Measurements from ENCODE around the gene CCDC83. TPM values are rescaled to one million over a fixed set of nuclear protein-coding genes. Genes with fewer than 3 reads are reported as not detected.

The CCDC83 gene
- polyA plus RNA-seq, 3 donors: not detected

DNA sequence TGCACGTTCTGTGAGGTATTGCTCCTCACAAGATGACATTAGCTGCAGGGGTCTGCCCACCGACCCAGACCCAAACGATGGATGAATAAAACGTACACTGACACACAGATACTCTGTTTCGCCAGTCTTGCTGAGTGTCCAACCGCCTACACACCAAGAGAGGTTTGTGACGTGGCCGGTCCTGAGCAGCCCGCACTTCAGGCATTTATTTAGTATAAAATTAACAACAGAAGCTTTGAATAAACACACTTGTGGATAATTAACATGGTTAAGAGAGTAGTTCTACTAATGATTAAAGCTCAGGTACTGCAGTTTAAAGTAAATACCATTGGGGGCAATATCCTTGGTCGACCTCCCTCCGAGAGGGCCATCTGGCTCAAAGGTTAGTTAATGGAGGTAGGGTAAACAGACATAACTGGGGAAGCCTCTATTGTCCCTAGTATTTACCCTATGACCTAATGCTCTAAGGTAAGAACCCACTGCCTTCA, 75.7 kb downstream of the CCDC83 start:
- Mint-ChIP-seq H3K4me3 (no peak overlapping the region), H3K36me3 (peaks cover 0 to 2% of the 10 kb centered on the region in 2 donors), H3K4me1 (peaks cover 15% of the 10 kb centered on the region), H3K27ac (no peak overlapping the region), H3K9me3 (peaks cover 10 to 25% (median 18%) of the 10 kb centered on the region in 7 donors), H3K27me3 (ENCODE audit: low read depth in 3 of 3) (peaks cover 5 to 17% (median 9%) of the 10 kb centered on the region in 3 donors)
- Histone ChIP-seq H3K4me3 (replicated peaks in 1 of 3; ENCODE audit: low read depth in 2 of 3, low read length in 3 of 3) (no peak overlapping the region), H3K9me3 (replicated peaks in 1 of 2; ENCODE audit: control insufficient read depth in 1 of 2, insufficient read depth in 1 of 2, low read length in 2 of 2) (peaks cover 11 to 13% of the 10 kb centered on the region in 2 donors), H3K4me2 (replicated peaks; ENCODE audit: extremely low read depth, low read length, poor library complexity, severe bottlenecking) (no peak overlapping the region), H3K27ac (ENCODE audit: low read depth in 1 of 2, low read length in 2 of 2) (no peak overlapping the region), H3K27me3 (ENCODE audit: control insufficient read depth in 2 of 2, insufficient read depth in 2 of 2, low read length in 2 of 2) (peaks cover 0 to 8% of the 10 kb centered on the region in 2 donors), H3K79me2 (ENCODE audit: insufficient read depth, low read length) (no peaks in the 10 kb centered on the region), H2AFZ (ENCODE audit: insufficient read depth, low read depth, low read length, poor library complexity, severe bottlenecking) (no peak overlapping the region), H3K9ac (ENCODE audit: insufficient read depth, low read length, poor library complexity, severe bottlenecking) (no peak overlapping the region), H3K4me1 (ENCODE audit: control insufficient read depth in 1 of 2, insufficient read depth in 2 of 2, low read length in 2 of 2) (peaks cover 0 to 6% of the 10 kb centered on the region in 2 donors), H3K36me3 (replicated peaks in 1 of 2; ENCODE audit: control insufficient read depth in 1 of 2, insufficient read depth in 2 of 2, low read length in 2 of 2) (no peaks in the 10 kb centered on the region), H4K20me1 (ENCODE audit: insufficient read depth, low read length) (no peaks in the 10 kb centered on the region)
- no peak for DNase-seq
- intact Hi-C loops (cut with micrococcal nuclease): no loop called here
- 96% methylated on average over 5 of the region's 11 CpGs for WGBS (ENCODE audit: insufficient coverage)
- no peak for TF ChIP-seq CTCF (IDR thresholded peaks at IDR 0.05)

- no peaks in the 10 kb centered on the region for H3K79me2 ChIP-seq (ENCODE audit: insufficient read depth, low read length)
- DNase-seq: no peak
- H3K36me3 ChIP-seq (replicated peaks in 1 of 2; ENCODE audit: control insufficient read depth in 1 of 2, insufficient read depth in 2 of 2, low read length in 2 of 2): no peaks in the 10 kb centered on the region
- Mint-ChIP-seq H3K4me1 (peaks cover 6% of the 10 kb centered on the region), H3K36me3 (peaks cover 1 to 4% of the 10 kb centered on the region in 2 donors), H3K4me3 (no peak overlapping the region), H3K9me3 (peaks cover 17 to 35% (median 23%) of the 10 kb centered on the region in 7 donors), H3K27me3 (ENCODE audit: low read depth in 3 of 3) (peaks cover 4 to 15% (median 6%) of the 10 kb centered on the region in 3 donors), H3K27ac (no peak overlapping the region)
- no peaks in the 10 kb centered on the region for H4K20me1 ChIP-seq (ENCODE audit: insufficient read depth, low read length)
- peaks cover 12 to 24% of the 10 kb centered on the region in 2 donors for H3K9me3 ChIP-seq (replicated peaks in 1 of 2; ENCODE audit: control insufficient read depth in 1 of 2, insufficient read depth in 1 of 2, low read length in 2 of 2)
- no peak overlapping the region for H3K4me2 ChIP-seq (replicated peaks; ENCODE audit: extremely low read depth, low read length, poor library complexity, severe bottlenecking)
- TF ChIP-seq CTCF (IDR thresholded peaks at IDR 0.05): no peak
- no peaks in the 10 kb centered on the region for H3K4me1 ChIP-seq (ENCODE audit: control insufficient read depth in 1 of 2, insufficient read depth in 2 of 2, low read length in 2 of 2)
- H3K9ac ChIP-seq (ENCODE audit: insufficient read depth, low read length, poor library complexity, severe bottlenecking): no peak overlapping the region
- H3K27me3 ChIP-seq (ENCODE audit: control insufficient read depth in 2 of 2, insufficient read depth in 2 of 2, low read length in 2 of 2): peaks cover 0 to 8% of the 10 kb centered on the region in 2 donors
- H2AFZ ChIP-seq (ENCODE audit: insufficient read depth, low read depth, low read length, poor library complexity, severe bottlenecking): no peak overlapping the region
- 61% methylated on average over 44 of the region's 47 CpGs for WGBS (ENCODE audit: insufficient coverage)
- intact Hi-C loops (cut with micrococcal nuclease): no loop called here
- H3K4me3 ChIP-seq (replicated peaks in 1 of 3; ENCODE audit: low read depth in 2 of 3, low read length in 3 of 3): no peak overlapping the region
- H3K27ac ChIP-seq (ENCODE audit: low read depth in 1 of 2, low read length in 2 of 2): no peak overlapping the region
Measured at GRCh38 chr11:85934596-85935169, 79.5 kb downstream of the CCDC83 start.
